WTC11 (cell line): Measurements from ENCODE around the gene FBXO24. TPM values are rescaled to one million over a fixed set of nuclear protein-coding genes. Genes with fewer than 3 reads are reported as not detected.

ENCODE experiments used
- ATAC-seq: fragments of 200-7000 bp; cut with Tn5 transposase; 2 replicates; pipeline ENCODE4 v1.10.0; 2021; ENCODE audit warnings: mild to moderate bottlenecking, moderate library complexity
- CTCF ChIA-PET: fragments of 300-600 bp; sonication (Branson Sonifier 250); formaldehyde crosslinking; loops from one replicate; lab custom pipeline; 2021; ENCODE audit warnings: antibody characterized with exemption; lab: Charles Lee
- POLR2A ChIA-PET: fragments of 350-600 bp; sonication (Branson Sonifier 250); formaldehyde crosslinking; loops from one replicate; lab custom pipeline; 2021; ENCODE audit warnings: antibody characterized with exemption; lab: Charles Lee
- DNase-seq: peaks from one replicate; pipeline ENCODE4 v3.0.0; 2021; ENCODE audit warnings: low spot score
- H3K27ac Mint-ChIP-seq: 2 replicates; pipeline ENCODE4 v1.8.0; 2021; ENCODE audit warnings: mixed read lengths
- H3K27me3 Mint-ChIP-seq: 2 replicates; pipeline ENCODE4 v1.8.0; 2021; ENCODE audit warnings: low read depth, mild to moderate bottlenecking, moderate library complexity, mixed read lengths
- H3K36me3 Mint-ChIP-seq: 2 replicates; pipeline ENCODE4 v1.8.0; 2021; ENCODE audit warnings: mixed read lengths
- H3K4me1 Mint-ChIP-seq: 2 replicates; pipeline ENCODE4 v1.8.0; 2022; ENCODE audit warnings: mixed read lengths
- H3K4me3 Mint-ChIP-seq: 2 replicates; pipeline ENCODE4 v1.8.0; 2021; ENCODE audit warnings: mild to moderate bottlenecking, moderate library complexity, mixed read lengths
- H3K9me3 Mint-ChIP-seq: 2 replicates; pipeline ENCODE4 v1.8.0; 2021; ENCODE audit warnings: mixed read lengths
- EMX1 ChIP-seq: fragments of 250-450 bp; sonication (Bioruptor Pico); IDR thresholded peaks from 2 replicates; pipeline ENCODE4 v1.8.0; 2021; ENCODE audit warnings: mild to moderate bottlenecking
- ESRRA ChIP-seq: sonication (generic); formaldehyde crosslinking; IDR thresholded peaks from 2 replicates; pipeline ENCODE4 v1.8.1; 2022; ENCODE audit warnings: mild to moderate bottlenecking, missing genetic modification reagents, borderline replicate concordance
- ETV6 ChIP-seq: sonication (generic); formaldehyde crosslinking; IDR thresholded peaks from 2 replicates; pipeline ENCODE4 v1.8.1; 2022; ENCODE audit warnings: mild to moderate bottlenecking, missing genetic modification reagents
- FOXJ3 ChIP-seq: sonication (generic); formaldehyde crosslinking; IDR thresholded peaks from 2 replicates; pipeline ENCODE4 v1.9.0; 2021; ENCODE audit warnings: missing genetic modification reagents, mild to moderate bottlenecking, borderline replicate concordance
- GTF2I ChIP-seq: fragments of 250-450 bp; sonication (Bioruptor Pico); conservative IDR thresholded peaks from 2 replicates; pipeline ENCODE4 v1.4.0; 2021; ENCODE audit warnings: mild to moderate bottlenecking
- NFATC4 ChIP-seq: fragments of 250-450 bp; sonication (Bioruptor Pico); IDR thresholded peaks from 2 replicates; pipeline ENCODE4 v1.9.0; 2021; ENCODE audit warnings: mild to moderate bottlenecking
- NFE2L1 ChIP-seq: sonication (generic); formaldehyde crosslinking; IDR thresholded peaks from 2 replicates; pipeline ENCODE4 v1.8.1; 2023; ENCODE audit warnings: missing genetic modification reagents
- NFYB ChIP-seq: sonication (generic); formaldehyde crosslinking; conservative IDR thresholded peaks from 2 replicates; pipeline ENCODE4 v1.8.0; 2022; ENCODE audit warnings: low read depth, missing genetic modification reagents
- NR1H2 ChIP-seq: sonication (generic); formaldehyde crosslinking; IDR thresholded peaks from 2 replicates; pipeline ENCODE4 v1.9.0; 2021; ENCODE audit warnings: mild to moderate bottlenecking, moderate library complexity, missing genetic modification reagents
- NR2C2 ChIP-seq: sonication (generic); formaldehyde crosslinking; IDR thresholded peaks from 2 replicates; pipeline ENCODE4 v1.8.0; 2022; ENCODE audit warnings: mild to moderate bottlenecking, missing genetic modification reagents
- SP1 ChIP-seq: sonication (generic); formaldehyde crosslinking; conservative IDR thresholded peaks from 2 replicates; pipeline ENCODE4 v1.8.1; 2022; ENCODE audit warnings: missing genetic modification reagents
- TCF7 ChIP-seq: sonication (generic); formaldehyde crosslinking; IDR thresholded peaks from 2 replicates; pipeline ENCODE4 v1.8.0; 2022; ENCODE audit warnings: mild to moderate bottlenecking, low read depth, missing genetic modification reagents, moderate library complexity
- TEAD1 ChIP-seq: sonication (generic); formaldehyde crosslinking; IDR thresholded peaks from 2 replicates; pipeline ENCODE4 v1.8.0; 2022; ENCODE audit warnings: mild to moderate bottlenecking, missing genetic modification reagents
- ZBTB21 ChIP-seq: sonication (generic); formaldehyde crosslinking; IDR thresholded peaks from 2 replicates; pipeline ENCODE4 v1.8.1; 2023; ENCODE audit warnings: mild to moderate bottlenecking, missing genetic modification reagents, borderline replicate concordance
- ZNF219 ChIP-seq: sonication (generic); formaldehyde crosslinking; IDR thresholded peaks from 2 replicates; pipeline ENCODE4 v1.8.0; 2023; ENCODE audit warnings: missing genetic modification reagents, mild to moderate bottlenecking, borderline replicate concordance
- ZNF232 ChIP-seq: sonication (generic); formaldehyde crosslinking; IDR thresholded peaks from 2 replicates; pipeline ENCODE4 v1.8.0; 2022; ENCODE audit warnings: mild to moderate bottlenecking, missing genetic modification reagents
- ZNF416 ChIP-seq: fragments of 250-450 bp; sonication (Bioruptor Pico); IDR thresholded peaks from 2 replicates; pipeline ENCODE4 v1.9.0; 2021; ENCODE audit warnings: mild to moderate bottlenecking, inconsistent platforms
- total RNA-seq: library from RNA; stranded (reverse); gene quantifications from 3 replicates; pipeline ENCODE4 v1.2.3, GENCODE V29; 2021
- TF ChIP-seq, protein P1 (sequence below): sonication (generic); formaldehyde crosslinking; IDR thresholded peaks from 2 replicates; pipeline ENCODE4 v1.8.1; 2023; ENCODE audit warnings: mild to moderate bottlenecking, missing genetic modification reagents, moderate library complexity
- TF ChIP-seq, protein P2 (sequence below): sonication (generic); formaldehyde crosslinking; IDR thresholded peaks from 2 replicates; pipeline ENCODE4 v1.8.1; 2023; ENCODE audit warnings: mild to moderate bottlenecking, moderate library complexity, missing genetic modification reagents
- TF ChIP-seq, protein P3 (sequence below): sonication (generic); formaldehyde crosslinking; IDR thresholded peaks from 2 replicates; pipeline ENCODE4 v1.8.0; 2022; ENCODE audit warnings: missing genetic modification reagents
- TF ChIP-seq, protein P4 (sequence below): sonication (generic); formaldehyde crosslinking; conservative IDR thresholded peaks from 2 replicates; pipeline ENCODE4 v1.8.1; 2023; ENCODE audit warnings: mild to moderate bottlenecking, low read depth, missing genetic modification reagents, moderate library complexity
- TF ChIP-seq, protein P5 (sequence below): fragments of 250-450 bp; sonication (Bioruptor Pico); IDR thresholded peaks from 2 replicates; pipeline ENCODE4 v1.9.0; 2021; ENCODE audit warnings: mild to moderate bottlenecking

FBXO24 gene
- total RNA-seq, 1 experiment from 2014 or later, result 0.70 TPM

DNA sequence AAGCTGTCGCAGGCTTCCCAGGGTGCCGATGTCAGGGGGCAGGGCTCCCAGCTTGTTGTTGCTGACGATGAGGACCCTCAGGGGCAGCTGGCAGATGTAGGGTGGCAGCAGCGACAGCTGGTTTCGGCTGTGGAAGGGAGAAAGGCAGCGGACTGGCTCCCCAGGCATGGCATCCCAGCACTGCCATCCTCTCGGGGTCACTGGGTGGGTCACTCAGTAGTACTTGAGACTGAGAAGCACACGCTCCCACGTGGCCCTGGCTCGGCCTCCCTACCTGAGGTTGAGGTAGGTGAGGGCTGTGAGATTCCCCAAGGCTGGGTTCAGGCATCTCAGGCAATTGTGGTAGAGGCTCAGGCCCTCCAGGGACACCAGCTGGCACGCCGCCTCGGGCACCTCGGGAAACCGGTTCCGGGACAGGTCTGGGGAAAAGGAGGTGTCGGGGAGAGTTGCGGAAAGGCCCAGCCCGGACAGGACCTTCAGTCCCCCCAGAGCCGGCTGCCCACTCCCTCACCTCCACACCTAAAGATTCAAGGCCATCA, 4.0 kb upstream of the FBXO24 start:
- Mint-ChIP-seq H3K9me3 (no peaks in the 10 kb centered on the region), H3K4me1 (peaks cover 18% of the 10 kb centered on the region), H3K27ac (0 out of 2 replicates have a peak overlapping the region, but pooled peaks have one; percentile 27)
- no peak for ATAC-seq
- POLR2A ChIA-PET, result no interaction called here
- TF ChIP-seq ETV6 (CRISPR knock-in tag), result no peak
- TF ChIP-seq, protein P1, sequence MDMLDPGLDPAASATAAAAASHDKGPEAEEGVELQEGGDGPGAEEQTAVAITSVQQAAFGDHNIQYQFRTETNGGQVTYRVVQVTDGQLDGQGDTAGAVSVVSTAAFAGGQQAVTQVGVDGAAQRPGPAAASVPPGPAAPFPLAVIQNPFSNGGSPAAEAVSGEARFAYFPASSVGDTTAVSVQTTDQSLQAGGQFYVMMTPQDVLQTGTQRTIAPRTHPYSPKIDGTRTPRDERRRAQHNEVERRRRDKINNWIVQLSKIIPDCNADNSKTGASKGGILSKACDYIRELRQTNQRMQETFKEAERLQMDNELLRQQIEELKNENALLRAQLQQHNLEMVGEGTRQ (CRISPR knock-in tag), result no peak
- TF ChIP-seq, all 79 proteins: peak for 0
- no peak for DNase-seq
- CTCF ChIA-PET, result no interaction called here
- Mint-ChIP-seq H3K36me3 (peaks cover 4% of the 10 kb centered on the region; the same call in 1 of the 2 replicates), H3K4me3 (no peak overlapping the region), H3K27me3 (no peaks in the 10 kb centered on the region)

DNA sequence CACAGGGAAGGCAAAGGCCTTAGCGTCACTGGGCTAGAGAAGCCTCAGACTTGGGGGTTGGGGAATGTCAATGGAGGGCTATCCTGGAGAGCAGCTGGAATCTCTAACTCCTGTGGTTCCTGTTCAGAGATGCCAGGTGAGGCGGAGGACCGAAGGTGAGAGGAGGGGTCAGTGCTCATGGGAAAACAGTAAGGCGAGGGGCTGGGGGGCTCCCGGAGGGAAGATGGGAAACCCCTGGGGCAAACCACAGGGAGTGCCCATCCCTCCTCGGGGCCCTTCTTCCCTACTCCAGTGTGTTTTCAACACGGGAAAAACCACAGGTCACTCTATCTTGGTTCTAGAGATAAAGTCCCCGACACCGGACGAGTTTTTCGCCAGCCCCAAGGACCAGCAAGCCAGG, 3.5 kb upstream of the FBXO24 start:
- no peaks in the 10 kb centered on the region for H3K9me3 Mint-ChIP-seq
- ATAC-seq (no peak), DNase-seq (no peak)
- H3K4me3 Mint-ChIP-seq, result no peak overlapping the region
- peaks cover 18% of the 10 kb centered on the region for H3K4me1 Mint-ChIP-seq
- H3K27ac Mint-ChIP-seq, result 0 out of 2 replicates have a peak overlapping the region, but pooled peaks have one; percentile 27
- ChIA-PET POLR2A (interaction anchor here (0.6 kb wide), 1 partner anchor 131 kb away, joined by 4 read pairs; no protein-coding TSS in a partner anchor), CTCF (interaction anchor here (1.0 to 5.2 kb wide), 5 partner anchors 11 to 114 kb away, joined by 3 to 67 read pairs (median 41); partner anchors contain the start of gene PCOLCE)
- H3K36me3 Mint-ChIP-seq, result peaks cover 4% of the 10 kb centered on the region; the same call in 1 of the 2 replicates
- H3K27me3 Mint-ChIP-seq, result no peaks in the 10 kb centered on the region; the same call in 1 of the 2 replicates
- TF ChIP-seq GTF2I (CRISPR knock-in tag), result no peak
- no peak for TF ChIP-seq NR2C2 (CRISPR knock-in tag)
- TF ChIP-seq, protein P2, sequence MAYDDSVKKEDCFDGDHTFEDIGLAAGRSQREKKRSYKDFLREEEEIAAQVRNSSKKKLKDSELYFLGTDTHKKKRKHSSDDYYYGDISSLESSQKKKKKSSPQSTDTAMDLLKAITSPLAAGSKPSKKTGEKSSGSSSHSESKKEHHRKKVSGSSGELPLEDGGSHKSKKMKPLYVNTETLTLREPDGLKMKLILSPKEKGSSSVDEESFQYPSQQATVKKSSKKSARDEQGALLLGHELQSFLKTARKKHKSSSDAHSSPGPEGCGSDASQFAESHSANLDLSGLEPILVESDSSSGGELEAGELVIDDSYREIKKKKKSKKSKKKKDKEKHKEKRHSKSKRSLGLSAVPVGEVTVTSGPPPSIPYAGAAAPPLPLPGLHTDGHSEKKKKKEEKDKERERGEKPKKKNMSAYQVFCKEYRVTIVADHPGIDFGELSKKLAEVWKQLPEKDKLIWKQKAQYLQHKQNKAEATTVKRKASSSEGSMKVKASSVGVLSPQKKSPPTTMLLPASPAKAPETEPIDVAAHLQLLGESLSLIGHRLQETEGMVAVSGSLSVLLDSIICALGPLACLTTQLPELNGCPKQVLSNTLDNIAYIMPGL (CRISPR knock-in tag), result no peak
- no peak for TF ChIP-seq FOXJ3 (CRISPR knock-in tag)
- no peak for TF ChIP-seq TEAD1 (CRISPR knock-in tag)
- no peak for TF ChIP-seq NR1H2
- TF ChIP-seq, protein P3, sequence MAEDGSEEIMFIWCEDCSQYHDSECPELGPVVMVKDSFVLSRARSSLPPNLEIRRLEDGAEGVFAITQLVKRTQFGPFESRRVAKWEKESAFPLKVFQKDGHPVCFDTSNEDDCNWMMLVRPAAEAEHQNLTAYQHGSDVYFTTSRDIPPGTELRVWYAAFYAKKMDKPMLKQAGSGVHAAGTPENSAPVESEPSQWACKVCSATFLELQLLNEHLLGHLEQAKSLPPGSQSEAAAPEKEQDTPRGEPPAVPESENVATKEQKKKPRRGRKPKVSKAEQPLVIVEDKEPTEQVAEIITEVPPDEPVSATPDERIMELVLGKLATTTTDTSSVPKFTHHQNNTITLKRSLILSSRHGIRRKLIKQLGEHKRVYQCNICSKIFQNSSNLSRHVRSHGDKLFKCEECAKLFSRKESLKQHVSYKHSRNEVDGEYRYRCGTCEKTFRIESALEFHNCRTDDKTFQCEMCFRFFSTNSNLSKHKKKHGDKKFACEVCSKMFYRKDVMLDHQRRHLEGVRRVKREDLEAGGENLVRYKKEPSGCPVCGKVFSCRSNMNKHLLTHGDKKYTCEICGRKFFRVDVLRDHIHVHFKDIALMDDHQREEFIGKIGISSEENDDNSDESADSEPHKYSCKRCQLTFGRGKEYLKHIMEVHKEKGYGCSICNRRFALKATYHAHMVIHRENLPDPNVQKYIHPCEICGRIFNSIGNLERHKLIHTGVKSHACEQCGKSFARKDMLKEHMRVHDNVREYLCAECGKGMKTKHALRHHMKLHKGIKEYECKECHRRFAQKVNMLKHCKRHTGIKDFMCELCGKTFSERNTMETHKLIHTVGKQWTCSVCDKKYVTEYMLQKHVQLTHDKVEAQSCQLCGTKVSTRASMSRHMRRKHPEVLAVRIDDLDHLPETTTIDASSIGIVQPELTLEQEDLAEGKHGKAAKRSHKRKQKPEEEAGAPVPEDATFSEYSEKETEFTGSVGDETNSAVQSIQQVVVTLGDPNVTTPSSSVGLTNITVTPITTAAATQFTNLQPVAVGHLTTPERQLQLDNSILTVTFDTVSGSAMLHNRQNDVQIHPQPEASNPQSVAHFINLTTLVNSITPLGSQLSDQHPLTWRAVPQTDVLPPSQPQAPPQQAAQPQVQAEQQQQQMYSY (CRISPR knock-in tag), result no peak
- no peak for TF ChIP-seq SP1 (CRISPR knock-in tag)
- TF ChIP-seq, protein P4, sequence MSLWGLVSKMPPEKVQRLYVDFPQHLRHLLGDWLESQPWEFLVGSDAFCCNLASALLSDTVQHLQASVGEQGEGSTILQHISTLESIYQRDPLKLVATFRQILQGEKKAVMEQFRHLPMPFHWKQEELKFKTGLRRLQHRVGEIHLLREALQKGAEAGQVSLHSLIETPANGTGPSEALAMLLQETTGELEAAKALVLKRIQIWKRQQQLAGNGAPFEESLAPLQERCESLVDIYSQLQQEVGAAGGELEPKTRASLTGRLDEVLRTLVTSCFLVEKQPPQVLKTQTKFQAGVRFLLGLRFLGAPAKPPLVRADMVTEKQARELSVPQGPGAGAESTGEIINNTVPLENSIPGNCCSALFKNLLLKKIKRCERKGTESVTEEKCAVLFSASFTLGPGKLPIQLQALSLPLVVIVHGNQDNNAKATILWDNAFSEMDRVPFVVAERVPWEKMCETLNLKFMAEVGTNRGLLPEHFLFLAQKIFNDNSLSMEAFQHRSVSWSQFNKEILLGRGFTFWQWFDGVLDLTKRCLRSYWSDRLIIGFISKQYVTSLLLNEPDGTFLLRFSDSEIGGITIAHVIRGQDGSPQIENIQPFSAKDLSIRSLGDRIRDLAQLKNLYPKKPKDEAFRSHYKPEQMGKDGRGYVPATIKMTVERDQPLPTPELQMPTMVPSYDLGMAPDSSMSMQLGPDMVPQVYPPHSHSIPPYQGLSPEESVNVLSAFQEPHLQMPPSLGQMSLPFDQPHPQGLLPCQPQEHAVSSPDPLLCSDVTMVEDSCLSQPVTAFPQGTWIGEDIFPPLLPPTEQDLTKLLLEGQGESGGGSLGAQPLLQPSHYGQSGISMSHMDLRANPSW (CRISPR knock-in tag), result no peak
- TF ChIP-seq TCF7 (CRISPR knock-in tag), result no peak
- no peak for TF ChIP-seq EMX1 (CRISPR knock-in tag)
- no peak for TF ChIP-seq ZNF219 (CRISPR knock-in tag)
- TF ChIP-seq NFE2L1 (CRISPR knock-in tag), result no peak
- no peak for TF ChIP-seq ZBTB21 (CRISPR knock-in tag)
- no peak for TF ChIP-seq ESRRA (CRISPR knock-in tag)
- no peak for TF ChIP-seq NFYB (CRISPR knock-in tag)
- TF ChIP-seq, protein P5, sequence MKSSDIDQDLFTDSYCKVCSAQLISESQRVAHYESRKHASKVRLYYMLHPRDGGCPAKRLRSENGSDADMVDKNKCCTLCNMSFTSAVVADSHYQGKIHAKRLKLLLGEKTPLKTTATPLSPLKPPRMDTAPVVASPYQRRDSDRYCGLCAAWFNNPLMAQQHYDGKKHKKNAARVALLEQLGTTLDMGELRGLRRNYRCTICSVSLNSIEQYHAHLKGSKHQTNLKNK (CRISPR knock-in tag), result no peak
- no peak for TF ChIP-seq ZNF232 (CRISPR knock-in tag)
- TF ChIP-seq NFATC4, result no peak
- TF ChIP-seq ZNF416 (CRISPR knock-in tag), result no peak
- TF ChIP-seq, all 79 proteins: peak for 0
